HEK293 (cell line): Measurements from ENCODE around the gene DAPK2.

Experiments
- CTCF ChIA-PET: fragments of 350-600 bp; formaldehyde crosslinking; extraction: SDS; loops from one replicate; lab custom pipeline; 2021; ENCODE audit warnings: antibody characterized with exemption; lab: Yijun Ruan, JAX
- POLR2A ChIA-PET: fragments of 300-600 bp; formaldehyde crosslinking; extraction: SDS; loops from one replicate; lab custom pipeline; 2020; ENCODE audit warnings: antibody characterized with exemption, inconsistent platforms; lab: Yijun Ruan, JAX
- H3K27ac ChIP-seq: fragments of 200-500 bp; sonication (Bioruptor generic); 2 replicates; pipeline ENCODE4 v1.5.1; 2014; ENCODE audit warnings: low read depth, low read length, control low read depth, inconsistent platforms; ENCODE audit errors: extremely low read depth
- H3K36me3 ChIP-seq, 2 experiments: fragments of 200-500 bp in 1 of 2; sonication (Bioruptor generic) in 1 of 2; 1 replicate in 1 of 2; 2 replicates in 1 of 2; pipeline ENCODE4 v1.5.1; 2014 to 2017; ENCODE audit warnings: inconsistent platforms in 2 of 2, low read length in 2 of 2; ENCODE audit not compliant: control insufficient read depth in 2 of 2, insufficient read depth in 1 of 2
- H3K4me1 ChIP-seq: fragments of 200-500 bp; sonication (Bioruptor generic); 2 replicates; pipeline ENCODE4 v1.5.1; 2014; ENCODE audit warnings: mild to moderate bottlenecking, low read length, inconsistent platforms; ENCODE audit not compliant: control insufficient read depth, insufficient read depth
- H3K4me3 ChIP-seq: 2 replicates; pipeline ENCODE4 v1.5.1; 2011; ENCODE audit warnings: low read depth, mild to moderate bottlenecking, control low read depth, low read length, moderate library complexity
- H3K9me3 ChIP-seq: fragments of 200-500 bp; sonication (Bioruptor generic); 2 replicates; pipeline ENCODE4 v1.5.1; 2014; ENCODE audit warnings: low read depth, low read length, inconsistent platforms; ENCODE audit not compliant: control insufficient read depth, insufficient read depth
- FEZF1 ChIP-seq: fragments of 450-650 bp; formaldehyde crosslinking; IDR thresholded peaks from 2 replicates; pipeline ENCODE4 v1.5.1; 2016; ENCODE audit warnings: missing biosample characterization, missing genetic modification characterization
- GLIS1 ChIP-seq: fragments of 450-650 bp; formaldehyde crosslinking; IDR thresholded peaks from 2 replicates; pipeline ENCODE4 v1.5.1; 2016; ENCODE audit warnings: missing biosample characterization, missing genetic modification characterization
- OSR2 ChIP-seq: fragments of 450-650 bp; formaldehyde crosslinking; IDR thresholded peaks from 2 replicates; pipeline ENCODE4 v1.5.1; 2016; ENCODE audit warnings: missing biosample characterization, missing genetic modification characterization
- RBAK ChIP-seq: fragments of 450-650 bp; formaldehyde crosslinking; IDR thresholded peaks from 2 replicates; pipeline ENCODE4 v1.5.1; 2016; ENCODE audit warnings: missing biosample characterization, missing genetic modification characterization
- ZBTB17 ChIP-seq: fragments of 450-650 bp; formaldehyde crosslinking; IDR thresholded peaks from 2 replicates; pipeline ENCODE4 v1.5.1; 2016; ENCODE audit warnings: missing biosample characterization, missing genetic modification characterization
- ZBTB20 ChIP-seq: fragments of 450-650 bp; formaldehyde crosslinking; IDR thresholded peaks from 2 replicates; pipeline ENCODE4 v1.5.1; 2016; ENCODE audit warnings: missing biosample characterization, missing genetic modification characterization
- ZNF19 ChIP-seq: fragments of 450-650 bp; formaldehyde crosslinking; IDR thresholded peaks from 2 replicates; pipeline ENCODE4; 2016; ENCODE audit warnings: missing biosample characterization, missing genetic modification characterization, low read depth
- ZNF202 ChIP-seq: fragments of 450-650 bp; formaldehyde crosslinking; IDR thresholded peaks from 2 replicates; pipeline ENCODE4 v1.5.1; 2016; ENCODE audit warnings: missing biosample characterization, missing genetic modification characterization, borderline replicate concordance
- ZNF223 ChIP-seq: fragments of 450-650 bp; formaldehyde crosslinking; IDR thresholded peaks from 2 replicates; pipeline ENCODE4 v1.5.1; 2016; ENCODE audit warnings: missing biosample characterization, missing genetic modification characterization
- ZNF266 ChIP-seq: fragments of 450-650 bp; formaldehyde crosslinking; IDR thresholded peaks from 2 replicates; pipeline ENCODE4 v1.5.1; 2016; ENCODE audit warnings: missing biosample characterization, missing genetic modification characterization, low read depth
- ZNF654 ChIP-seq: fragments of 450-650 bp; formaldehyde crosslinking; IDR thresholded peaks from 2 replicates; pipeline ENCODE4 v1.5.1; 2016; ENCODE audit warnings: low read depth, missing biosample characterization, missing genetic modification characterization
- ZNF660 ChIP-seq: fragments of 450-650 bp; IDR thresholded peaks from 2 replicates; pipeline ENCODE4 v1.5.1; 2018; ENCODE audit warnings: missing biosample characterization, mild to moderate bottlenecking, missing genetic modification characterization
- ZNF707 ChIP-seq: fragments of 450-650 bp; formaldehyde crosslinking; IDR thresholded peaks from 2 replicates; pipeline ENCODE4 v1.5.1; 2016; ENCODE audit warnings: missing biosample characterization, missing genetic modification characterization
- ZNF747 ChIP-seq: fragments of 450-650 bp; formaldehyde crosslinking; IDR thresholded peaks from 2 replicates; pipeline ENCODE4 v1.5.1; 2016; ENCODE audit warnings: missing biosample characterization, missing genetic modification characterization
- ZSCAN4 ChIP-seq: fragments of 450-650 bp; formaldehyde crosslinking; IDR thresholded peaks from 2 replicates; pipeline ENCODE4 v1.5.1; 2017; ENCODE audit warnings: missing biosample characterization, missing genetic modification characterization
- TF ChIP-seq, protein P1 (sequence below): fragments of 450-650 bp; formaldehyde crosslinking; IDR thresholded peaks from 2 replicates; pipeline ENCODE4 v1.5.1; 2017; ENCODE audit warnings: missing biosample characterization, missing genetic modification characterization
- TF ChIP-seq, protein P2 (sequence below): fragments of 450-650 bp; formaldehyde crosslinking; IDR thresholded peaks from 2 replicates; pipeline ENCODE4 v1.5.1; 2016; ENCODE audit warnings: missing biosample characterization, missing genetic modification characterization

Gene DAPK2

DNA sequence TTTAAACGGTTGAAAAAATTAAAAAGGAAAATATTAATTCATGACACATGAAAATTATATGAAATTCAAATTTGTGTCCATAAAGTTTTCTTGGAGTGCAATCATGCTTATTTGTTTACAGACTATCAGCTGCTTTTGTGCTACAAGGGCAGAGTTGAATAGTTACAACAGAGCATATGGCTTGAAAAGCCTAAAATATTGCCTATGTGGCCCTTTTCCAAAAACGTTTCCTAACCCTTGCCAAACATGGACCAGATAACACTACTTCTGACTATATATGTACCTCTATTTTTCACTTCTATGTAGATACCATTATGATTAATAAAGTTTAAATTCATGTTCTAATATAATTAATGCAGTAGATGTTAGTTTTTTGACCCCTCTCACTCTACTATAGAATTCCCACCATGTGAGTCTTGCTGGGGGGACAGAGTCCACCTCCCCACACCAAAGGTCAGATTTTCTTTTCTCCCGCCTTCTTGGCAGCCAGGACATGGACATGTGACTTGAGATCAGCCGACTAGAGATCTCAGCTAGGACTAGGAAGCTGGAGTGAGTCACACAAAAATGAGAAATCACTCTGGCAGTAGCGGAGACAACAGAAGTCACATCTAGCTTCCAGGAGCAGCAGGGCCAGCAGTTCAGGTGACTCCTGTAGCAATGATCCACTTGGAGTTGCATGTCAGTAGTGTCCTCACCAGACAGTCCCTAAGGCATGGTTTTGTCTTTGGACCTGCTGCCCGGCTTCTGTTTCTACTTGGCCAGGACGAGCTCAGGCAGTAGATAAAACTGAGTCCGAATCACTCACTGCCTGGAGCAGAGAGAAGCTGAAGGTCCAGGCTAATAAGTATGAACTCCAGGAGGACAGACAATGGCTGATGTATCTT, 24.9 kb upstream of the DAPK2 start:
- ChIA-PET CTCF (interaction anchor here (0.6 to 0.8 kb wide), 3 partner anchors 10 to 900 kb away, joined by 3 to 4 read pairs (median 3); no protein-coding TSS in a partner anchor), POLR2A (no interaction called here)
- Histone ChIP-seq H3K27ac (no peak overlapping the region), H3K36me3 (peaks cover 0 to 11% of the 10 kb centered on the region in 2 experiments; a peak in 1 of 3 replicates), H3K9me3 (no peaks in the 10 kb centered on the region), H3K4me1 (no peaks in the 10 kb centered on the region), H3K4me3 (no peak overlapping the region)
- TF ChIP-seq, protein P1, sequence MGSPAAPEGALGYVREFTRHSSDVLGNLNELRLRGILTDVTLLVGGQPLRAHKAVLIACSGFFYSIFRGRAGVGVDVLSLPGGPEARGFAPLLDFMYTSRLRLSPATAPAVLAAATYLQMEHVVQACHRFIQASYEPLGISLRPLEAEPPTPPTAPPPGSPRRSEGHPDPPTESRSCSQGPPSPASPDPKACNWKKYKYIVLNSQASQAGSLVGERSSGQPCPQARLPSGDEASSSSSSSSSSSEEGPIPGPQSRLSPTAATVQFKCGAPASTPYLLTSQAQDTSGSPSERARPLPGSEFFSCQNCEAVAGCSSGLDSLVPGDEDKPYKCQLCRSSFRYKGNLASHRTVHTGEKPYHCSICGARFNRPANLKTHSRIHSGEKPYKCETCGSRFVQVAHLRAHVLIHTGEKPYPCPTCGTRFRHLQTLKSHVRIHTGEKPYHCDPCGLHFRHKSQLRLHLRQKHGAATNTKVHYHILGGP (tag by site-specific recombination) = no peak
- TF ChIP-seq ZBTB17 (tag by site-specific recombination) = 0 out of 2 replicates have a peak, but pooled peaks have one; percentile 16
- no peak for TF ChIP-seq ZNF223
- peak; percentile 91 for TF ChIP-seq OSR2 (tag by site-specific recombination)

DNA sequence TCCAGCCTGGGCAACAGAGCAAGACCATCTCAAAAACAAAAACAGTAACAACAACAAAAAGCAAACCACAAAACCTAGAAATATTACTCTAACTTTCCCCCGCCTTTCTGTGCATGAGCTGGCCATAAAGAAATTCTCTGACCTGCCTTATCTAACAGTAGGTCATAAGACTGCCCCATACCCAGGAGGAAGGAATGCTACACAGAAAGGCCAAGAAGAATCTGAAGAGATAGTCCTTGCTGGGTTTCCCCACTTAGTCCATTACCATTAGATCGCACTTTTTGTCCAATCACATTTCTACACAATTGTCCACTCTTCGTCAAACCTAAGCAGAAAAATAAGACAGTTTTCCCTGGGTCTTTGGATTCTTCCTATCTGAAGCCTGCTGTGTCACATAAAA, 23.8 kb upstream of the DAPK2 start:
- CTCF ChIA-PET = interaction anchor here (0.8 to 5.2 kb wide), 4 partner anchors 13 to 477 kb away, joined by 3 to 60 read pairs (median 4); no protein-coding TSS in a partner anchor
- no peak overlapping the region for H3K27ac ChIP-seq
- no peak for TF ChIP-seq ZNF747 (tag by site-specific recombination)
- TF ChIP-seq, protein P2, sequence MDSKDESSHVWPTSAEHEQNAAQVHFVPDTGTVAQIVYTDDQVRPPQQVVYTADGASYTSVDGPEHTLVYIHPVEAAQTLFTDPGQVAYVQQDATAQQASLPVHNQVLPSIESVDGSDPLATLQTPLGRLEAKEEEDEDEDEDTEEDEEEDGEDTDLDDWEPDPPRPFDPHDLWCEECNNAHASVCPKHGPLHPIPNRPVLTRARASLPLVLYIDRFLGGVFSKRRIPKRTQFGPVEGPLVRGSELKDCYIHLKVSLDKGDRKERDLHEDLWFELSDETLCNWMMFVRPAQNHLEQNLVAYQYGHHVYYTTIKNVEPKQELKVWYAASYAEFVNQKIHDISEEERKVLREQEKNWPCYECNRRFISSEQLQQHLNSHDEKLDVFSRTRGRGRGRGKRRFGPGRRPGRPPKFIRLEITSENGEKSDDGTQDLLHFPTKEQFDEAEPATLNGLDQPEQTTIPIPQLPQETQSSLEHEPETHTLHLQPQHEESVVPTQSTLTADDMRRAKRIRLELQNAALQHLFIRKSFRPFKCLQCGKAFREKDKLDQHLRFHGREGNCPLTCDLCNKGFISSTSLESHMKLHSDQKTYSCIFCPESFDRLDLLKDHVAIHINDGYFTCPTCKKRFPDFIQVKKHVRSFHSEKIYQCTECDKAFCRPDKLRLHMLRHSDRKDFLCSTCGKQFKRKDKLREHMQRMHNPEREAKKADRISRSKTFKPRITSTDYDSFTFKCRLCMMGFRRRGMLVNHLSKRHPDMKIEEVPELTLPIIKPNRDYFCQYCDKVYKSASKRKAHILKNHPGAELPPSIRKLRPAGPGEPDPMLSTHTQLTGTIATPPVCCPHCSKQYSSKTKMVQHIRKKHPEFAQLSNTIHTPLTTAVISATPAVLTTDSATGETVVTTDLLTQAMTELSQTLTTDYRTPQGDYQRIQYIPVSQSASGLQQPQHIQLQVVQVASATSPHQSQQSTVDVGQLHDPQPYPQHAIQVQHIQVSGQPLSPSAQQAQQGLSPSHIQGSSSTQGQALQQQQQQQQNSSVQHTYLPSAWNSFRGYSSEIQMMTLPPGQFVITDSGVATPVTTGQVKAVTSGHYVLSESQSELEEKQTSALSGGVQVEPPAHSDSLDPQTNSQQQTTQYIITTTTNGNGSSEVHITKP (tag by site-specific recombination) = peak; percentile 70
- no peak for TF ChIP-seq ZNF19 (tag by site-specific recombination)
- no peak for TF ChIP-seq FEZF1 (tag by site-specific recombination)
- TF ChIP-seq, all 188 proteins: peak for 1

GRCh38 chr15:64068133-64068532, 21.8 kb upstream of the DAPK2 start:
- H3K27ac ChIP-seq = no peak overlapping the region
- no peak overlapping the region for H3K4me3 ChIP-seq
- no peaks in the 10 kb centered on the region for H3K9me3 ChIP-seq
- H3K36me3 ChIP-seq = peaks cover 0 to 11% of the 10 kb centered on the region in 2 experiments; a peak in 1 of 3 replicates
- ChIA-PET POLR2A (interaction anchor here (0.6 kb wide), 2 partner anchors 120 to 461 kb away, joined by 3 to 4 read pairs; no protein-coding TSS in a partner anchor), CTCF (interaction anchor here (0.6 to 5.2 kb wide), 23 partner anchors 8 to 581 kb away, joined by 3 to 60 read pairs (median 4); partner anchors contain the start of gene DAPK2)
- TF ChIP-seq ZNF707 (no peak), ZBTB20 (no peak)
- H3K4me1 ChIP-seq = no peaks in the 10 kb centered on the region

More for the DNA sequence above, 23.8 kb upstream of the DAPK2 start:
- POLR2A ChIA-PET = interaction anchor here (1.3 kb wide), 1 partner anchor 24 kb away, joined by 5 read pairs; the partner anchor contains the start of gene CIAO2A
- no peaks in the 10 kb centered on the region for H3K4me1 ChIP-seq
- peaks cover 0 to 11% of the 10 kb centered on the region in 2 experiments; a peak in 1 of 3 replicates for H3K36me3 ChIP-seq
- no peak overlapping the region for H3K4me3 ChIP-seq
- no peaks in the 10 kb centered on the region for H3K9me3 ChIP-seq

- peaks cover 0 to 11% of the 10 kb centered on the region in 2 experiments; a peak in 1 of 3 replicates for H3K36me3 ChIP-seq
- no peak overlapping the region for H3K4me3 ChIP-seq
- H3K27ac ChIP-seq = no peak overlapping the region
- POLR2A ChIA-PET = no interaction called here
- H3K9me3 ChIP-seq = no peaks in the 10 kb centered on the region
- CTCF ChIA-PET = interaction anchor here (0.6 to 5.2 kb wide), 26 partner anchors 9 to 599 kb away, joined by 3 to 60 read pairs (median 4); partner anchors contain the start of gene DAPK2
- no peaks in the 10 kb centered on the region for H3K4me1 ChIP-seq
- TF ChIP-seq ZNF654 (tag by site-specific recombination) (peak; percentile 77), ZNF202 (tag by site-specific recombination) (no peak), ZNF266 (tag by site-specific recombination) (no peak), ZNF660 (0 out of 2 replicates have a peak, but pooled peaks have one; percentile 15), ZBTB17 (tag by site-specific recombination) (0 out of 2 replicates have a peak, but pooled peaks have one; percentile 21), ZSCAN4 (tag by site-specific recombination) (no peak), GLIS1 (tag by site-specific recombination) (peak; percentile 12; the same call in 1 of the 2 replicates), RBAK (tag by site-specific recombination) (no peak)
These were observed 21.3 kb upstream of the DAPK2 start for GRCh38 chr15:64067564-64068030.
